Liver (tissue), 9 donors: ENCODE data around the gene TDRD5. TPM values are rescaled to one million over a fixed set of nuclear protein-coding genes. Genes with fewer than 3 reads are reported as not detected.

Experiments
- DNase-seq: peaks from one replicate; pipeline ENCODE4 v3.0.0-alpha.2; 2017; ENCODE audit warnings: low spot score
- H3K27ac ChIP-seq, 2 donors: one replicate each; pipeline ENCODE4 v1.7.0; 2013; ENCODE audit warnings: inconsistent platforms in 2 of 2, low read length in 2 of 2, control low read depth in 1 of 2, low read depth in 1 of 2, mild to moderate bottlenecking in 1 of 2
- H3K27me3 ChIP-seq, 4 donors: one replicate each; pipeline versions ENCODE4 v1.6.1 to v1.7.0; 2013; ENCODE audit warnings: low read length in 3 of 4, inconsistent platforms in 1 of 4, mild to moderate bottlenecking in 1 of 4, moderate library complexity in 1 of 4; ENCODE audit not compliant: control insufficient read depth in 4 of 4, insufficient read depth in 4 of 4
- H3K36me3 ChIP-seq, 4 donors: one replicate each; pipeline versions ENCODE4 v1.6.1 to v1.7.0; 2013; ENCODE audit warnings: low read length in 3 of 4, mild to moderate bottlenecking in 3 of 4, low read depth in 1 of 4, moderate library complexity in 1 of 4; ENCODE audit not compliant: control insufficient read depth in 4 of 4, insufficient read depth in 3 of 4
- H3K4me1 ChIP-seq, 4 donors: one replicate each; pipeline versions ENCODE4 v1.6.1 to v1.7.0; 2013; ENCODE audit warnings: low read length in 3 of 4, mild to moderate bottlenecking in 3 of 4, moderate library complexity in 1 of 4; ENCODE audit not compliant: control insufficient read depth in 4 of 4, insufficient read depth in 4 of 4
- H3K4me3 ChIP-seq, 3 donors: one replicate each; pipeline versions ENCODE4 v1.6.1 to v1.7.0; 2013; ENCODE audit warnings: low read length in 3 of 3, control low read depth in 1 of 3, low read depth in 1 of 3, mild to moderate bottlenecking in 1 of 3
- H3K9ac ChIP-seq, 2 donors: one replicate each; pipeline ENCODE4 v1.7.0; 2013; ENCODE audit warnings: low read length in 2 of 2, mild to moderate bottlenecking in 2 of 2, moderate library complexity in 2 of 2, control low read depth in 1 of 2, low read depth in 1 of 2
- H3K9me3 ChIP-seq, 4 donors: one replicate each; pipeline versions ENCODE4 v1.6.1 to v1.7.0; 2013; ENCODE audit warnings: low read length in 3 of 4; ENCODE audit not compliant: control insufficient read depth in 4 of 4
- CTCF ChIP-seq: fragments of 150-350 bp; IDR thresholded peaks from 2 replicates; pipeline ENCODE4 v1.5.1; 2017; ENCODE audit warnings: improper control_type of control experiment, low read depth, low read length; ENCODE audit not compliant: missing input control
- EGR1 ChIP-seq, 2 donors: IDR thresholded peaks; 2 replicates each; pipeline ENCODE4 v1.6.1; 2016 to 2018; ENCODE audit warnings: antibody characterized with exemption in 2 of 2, low read depth in 2 of 2
- FOXA1 ChIP-seq: IDR thresholded peaks from 2 replicates; pipeline ENCODE4 v1.6.1; 2016; ENCODE audit warnings: antibody characterized with exemption
- FOXA2 ChIP-seq: IDR thresholded peaks from 2 replicates; pipeline ENCODE4 v1.6.1; 2016; ENCODE audit warnings: antibody characterized with exemption
- GABPA ChIP-seq, 2 donors: IDR thresholded peaks in 1 of 2; conservative IDR thresholded peaks in 1 of 2; 2 replicates each; pipeline ENCODE4 v1.6.1; 2016; ENCODE audit warnings: antibody characterized with exemption in 2 of 2, mild to moderate bottlenecking in 1 of 2, moderate library complexity in 1 of 2
- HNF4A ChIP-seq, 2 donors: conservative IDR thresholded peaks; 2 replicates each; pipeline ENCODE4 v1.6.1; 2016; ENCODE audit warnings: antibody characterized with exemption in 2 of 2, mild to moderate bottlenecking in 2 of 2
- HNF4G ChIP-seq: IDR thresholded peaks from 2 replicates; pipeline ENCODE4 v1.6.1; 2016; ENCODE audit warnings: antibody characterized with exemption
- JUND ChIP-seq, 2 donors: IDR thresholded peaks; 2 replicates each; pipeline ENCODE4 v1.6.1; 2016; ENCODE audit warnings: antibody characterized with exemption in 2 of 2
- NR2F2 ChIP-seq: IDR thresholded peaks from 2 replicates; pipeline ENCODE4 v1.6.1; 2016; ENCODE audit warnings: antibody characterized with exemption
- RAD21 ChIP-seq, 2 donors: IDR thresholded peaks; 2 replicates each; pipeline ENCODE4 v1.6.1; 2016; ENCODE audit warnings: antibody characterized with exemption in 2 of 2, mild to moderate bottlenecking in 2 of 2
- RXRA ChIP-seq, 2 donors: IDR thresholded peaks; 2 replicates each; pipeline ENCODE4 v1.6.1; 2017 to 2018; ENCODE audit warnings: antibody characterized with exemption in 2 of 2, mild to moderate bottlenecking in 1 of 2
- SP1 ChIP-seq: IDR thresholded peaks from 2 replicates; pipeline ENCODE4 v1.6.1; 2018; ENCODE audit warnings: antibody characterized with exemption, mild to moderate bottlenecking
- TAF1 ChIP-seq: conservative IDR thresholded peaks from 2 replicates; pipeline ENCODE4 v1.6.1; 2016; ENCODE audit warnings: antibody characterized with exemption, mild to moderate bottlenecking
- YY1 ChIP-seq: IDR thresholded peaks from 2 replicates; pipeline ENCODE4 v1.6.1; 2016; ENCODE audit warnings: antibody characterized with exemption, mild to moderate bottlenecking
- WGBS: extraction: QIAGEN DNeasy Blood & Tissue Kit; methylation state at CpG from one replicate; pipeline ENCODE4 v1.1.7; 2013; 5-methylcytosine and 5-hydroxymethylcytosine counted together
- polyA plus RNA-seq, 2 donors: library from polyadenylated mRNA; stranded (reverse) in 1 of 2; unstranded in 1 of 2; fragments of 200-250 nt in 1 of 2; fragments of >200 nt in 1 of 2; fragmentation: Nextera tagmentation in 1 of 2; extraction: Ambion mirVana in 1 of 2; gene quantifications; one replicate each; pipeline versions ENCODE4 v1.2.1 to v1.2.3, GENCODE V29; 2013 to 2015
- total RNA-seq, 2 donors: library from RNA; depleted of rRNA; stranded (reverse); fragments of >200 nt; gene quantifications; one replicate each; pipeline ENCODE4 v1.2.3, GENCODE V29; 2014
- TF ChIP-seq, protein P1 (sequence below): IDR thresholded peaks from 2 replicates; pipeline ENCODE4 v1.6.1; 2016; ENCODE audit warnings: antibody characterized with exemption
- TF ChIP-seq, protein P2 (sequence below): IDR thresholded peaks from 2 replicates; pipeline ENCODE4 v1.6.1; 2016; ENCODE audit warnings: antibody characterized with exemption
- donor health status: healthy.
- donor health status: healthy.
- donor health status: healthy.
- donor health status: healthy.
- donor health status: healthy.

Gene TDRD5
- total and polyA plus RNA-seq, 4 donors, result not detected

DNA sequence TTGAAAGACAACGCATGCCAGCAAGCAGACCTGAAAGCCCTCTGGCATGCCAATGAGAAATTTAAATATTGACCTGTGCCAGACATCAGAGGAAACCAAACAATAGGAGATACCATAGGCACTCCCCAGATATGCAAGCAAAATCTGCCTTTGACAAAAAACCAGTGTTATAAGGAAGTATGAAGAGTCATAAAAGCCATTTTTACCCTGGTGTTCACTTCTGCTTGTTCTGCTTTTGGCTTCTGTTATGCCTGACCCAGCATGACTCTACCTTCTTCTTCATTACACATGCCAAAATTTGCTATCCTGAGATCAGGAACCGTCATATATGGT lies 42.3 kb upstream of the TDRD5 start:
- Histone ChIP-seq H3K36me3 (no peaks in the 10 kb centered on the region), H3K9me3 (no peaks in the 10 kb centered on the region), H3K9ac (no peak overlapping the region), H3K27me3 (peaks cover 0 to 2% (median 0%) of the 10 kb centered on the region in 4 donors), H3K4me1 (no peaks in the 10 kb centered on the region), H3K4me3 (no peak overlapping the region), H3K27ac (no peak overlapping the region)
- WGBS, result 66% methylated on average over 2 of the region's 2 CpGs
- TF ChIP-seq, protein P1, sequence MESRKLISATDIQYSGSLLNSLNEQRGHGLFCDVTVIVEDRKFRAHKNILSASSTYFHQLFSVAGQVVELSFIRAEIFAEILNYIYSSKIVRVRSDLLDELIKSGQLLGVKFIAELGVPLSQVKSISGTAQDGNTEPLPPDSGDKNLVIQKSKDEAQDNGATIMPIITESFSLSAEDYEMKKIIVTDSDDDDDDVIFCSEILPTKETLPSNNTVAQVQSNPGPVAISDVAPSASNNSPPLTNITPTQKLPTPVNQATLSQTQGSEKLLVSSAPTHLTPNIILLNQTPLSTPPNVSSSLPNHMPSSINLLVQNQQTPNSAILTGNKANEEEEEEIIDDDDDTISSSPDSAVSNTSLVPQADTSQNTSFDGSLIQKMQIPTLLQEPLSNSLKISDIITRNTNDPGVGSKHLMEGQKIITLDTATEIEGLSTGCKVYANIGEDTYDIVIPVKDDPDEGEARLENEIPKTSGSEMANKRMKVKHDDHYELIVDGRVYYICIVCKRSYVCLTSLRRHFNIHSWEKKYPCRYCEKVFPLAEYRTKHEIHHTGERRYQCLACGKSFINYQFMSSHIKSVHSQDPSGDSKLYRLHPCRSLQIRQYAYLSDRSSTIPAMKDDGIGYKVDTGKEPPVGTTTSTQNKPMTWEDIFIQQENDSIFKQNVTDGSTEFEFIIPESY, result no peak
- TF ChIP-seq, protein P2, sequence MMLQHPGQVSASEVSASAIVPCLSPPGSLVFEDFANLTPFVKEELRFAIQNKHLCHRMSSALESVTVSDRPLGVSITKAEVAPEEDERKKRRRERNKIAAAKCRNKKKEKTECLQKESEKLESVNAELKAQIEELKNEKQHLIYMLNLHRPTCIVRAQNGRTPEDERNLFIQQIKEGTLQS, result no peak
- no peak for TF ChIP-seq NR2F2
- no peak for TF ChIP-seq JUND (IDR thresholded peaks at IDR 0.05)
- no peak for DNase-seq

- Histone ChIP-seq H3K27ac (no peak overlapping the region), H3K4me3 (no peak overlapping the region), H3K9me3 (no peaks in the 10 kb centered on the region), H3K9ac (no peak overlapping the region), H3K27me3 (peaks cover 0 to 2% (median 0%) of the 10 kb centered on the region in 4 donors), H3K36me3 (no peaks in the 10 kb centered on the region), H3K4me1 (no peaks in the 10 kb centered on the region)
- TF ChIP-seq HNF4A (conservative IDR thresholded peaks at IDR 0.05), result no peak
- TF ChIP-seq NR2F2, result no peak
- TF ChIP-seq SP1, result no peak
- TF ChIP-seq, protein P1, result no peak
- no peak for DNase-seq
- WGBS, result 71% methylated on average over 9 of the region's 9 CpGs
These were observed 40.6 kb upstream of the TDRD5 start for GRCh38 chr1:179550746-179551682.

- Histone ChIP-seq H3K4me3 (no peak overlapping the region), H3K9me3 (no peaks in the 10 kb centered on the region), H3K27me3 (peaks cover 0 to 2% (median 0%) of the 10 kb centered on the region in 4 donors), H3K9ac (no peak overlapping the region), H3K27ac (no peak overlapping the region), H3K36me3 (no peaks in the 10 kb centered on the region), H3K4me1 (no peaks in the 10 kb centered on the region)
- TF ChIP-seq, protein P1, result no peak
- no peak for TF ChIP-seq FOXA1
- TF ChIP-seq GABPA (IDR thresholded peaks at IDR 0.05 in 1 of 2, conservative IDR thresholded peaks at IDR 0.05 in 1 of 2), result no peak
- TF ChIP-seq NR2F2, result no peak
- TF ChIP-seq RAD21 (IDR thresholded peaks at IDR 0.05), result no peak
- TF ChIP-seq TAF1, result no peak
- no peak for TF ChIP-seq RXRA (IDR thresholded peaks at IDR 0.05)
- no peak for TF ChIP-seq HNF4G
- TF ChIP-seq HNF4A (conservative IDR thresholded peaks at IDR 0.05), result no peak
- TF ChIP-seq, protein P2, result no peak
- no peak for TF ChIP-seq CTCF
- TF ChIP-seq EGR1 (IDR thresholded peaks at IDR 0.05; ENCODE audit: low read depth in 2 of 2), result no peak
- TF ChIP-seq YY1, result no peak
- TF ChIP-seq FOXA2, result no peak
- TF ChIP-seq SP1, result no peak
- DNase-seq, result no peak
These were observed 37.2 kb upstream of the TDRD5 start for GRCh38 chr1:179554427-179554826.
